Neural progenitor cell (in vitro differentiated cells): ENCODE data around the gene CELF5.

ENCODE experiments used
- EZH2 ChIP-seq: fragments of 200-600 bp; sonication (generic); IDR thresholded peaks from 2 replicates; pipeline ENCODE4 v1.6.1; 2017; ENCODE audit warnings: antibody characterized with exemption, mild to moderate bottlenecking, moderate library complexity
- EZH2phosphoT487 ChIP-seq: fragments of 200-600 bp; sonication (generic); IDR thresholded peaks from 2 replicates; pipeline ENCODE4 v1.6.1; 2017; ENCODE audit warnings: antibody characterized with exemption
- TF ChIP-seq, protein P1 (sequence below): fragments of 200-600 bp; sonication (generic); IDR thresholded peaks from 2 replicates; pipeline ENCODE4 v1.5.1; 2017; ENCODE audit warnings: antibody characterized with exemption, mild to moderate bottlenecking

GRCh38 chr19:3206216-3206953 is 18.1 kb upstream of the CELF5 start:
- TF ChIP-seq, protein P1, sequence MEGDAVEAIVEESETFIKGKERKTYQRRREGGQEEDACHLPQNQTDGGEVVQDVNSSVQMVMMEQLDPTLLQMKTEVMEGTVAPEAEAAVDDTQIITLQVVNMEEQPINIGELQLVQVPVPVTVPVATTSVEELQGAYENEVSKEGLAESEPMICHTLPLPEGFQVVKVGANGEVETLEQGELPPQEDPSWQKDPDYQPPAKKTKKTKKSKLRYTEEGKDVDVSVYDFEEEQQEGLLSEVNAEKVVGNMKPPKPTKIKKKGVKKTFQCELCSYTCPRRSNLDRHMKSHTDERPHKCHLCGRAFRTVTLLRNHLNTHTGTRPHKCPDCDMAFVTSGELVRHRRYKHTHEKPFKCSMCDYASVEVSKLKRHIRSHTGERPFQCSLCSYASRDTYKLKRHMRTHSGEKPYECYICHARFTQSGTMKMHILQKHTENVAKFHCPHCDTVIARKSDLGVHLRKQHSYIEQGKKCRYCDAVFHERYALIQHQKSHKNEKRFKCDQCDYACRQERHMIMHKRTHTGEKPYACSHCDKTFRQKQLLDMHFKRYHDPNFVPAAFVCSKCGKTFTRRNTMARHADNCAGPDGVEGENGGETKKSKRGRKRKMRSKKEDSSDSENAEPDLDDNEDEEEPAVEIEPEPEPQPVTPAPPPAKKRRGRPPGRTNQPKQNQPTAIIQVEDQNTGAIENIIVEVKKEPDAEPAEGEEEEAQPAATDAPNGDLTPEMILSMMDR, result no peak
- TF ChIP-seq EZH2 (no peak), EZH2phosphoT487 (no peak)
